COLO668 (cell line): ENCODE data around the gene ADD2.
"Not testable (repeated sequence)": the region's sequence is repeated elsewhere in the genome, so short reads cannot be mapped to it uniquely, and the experiment has no call there.

Source experiments
- DNase-seq: peaks from one replicate; lab custom pipeline; 2025; ENCODE audit not compliant: unreplicated experiment; lab: John Stamatoyannopoulos, UW

Gene ADD2, protein sequence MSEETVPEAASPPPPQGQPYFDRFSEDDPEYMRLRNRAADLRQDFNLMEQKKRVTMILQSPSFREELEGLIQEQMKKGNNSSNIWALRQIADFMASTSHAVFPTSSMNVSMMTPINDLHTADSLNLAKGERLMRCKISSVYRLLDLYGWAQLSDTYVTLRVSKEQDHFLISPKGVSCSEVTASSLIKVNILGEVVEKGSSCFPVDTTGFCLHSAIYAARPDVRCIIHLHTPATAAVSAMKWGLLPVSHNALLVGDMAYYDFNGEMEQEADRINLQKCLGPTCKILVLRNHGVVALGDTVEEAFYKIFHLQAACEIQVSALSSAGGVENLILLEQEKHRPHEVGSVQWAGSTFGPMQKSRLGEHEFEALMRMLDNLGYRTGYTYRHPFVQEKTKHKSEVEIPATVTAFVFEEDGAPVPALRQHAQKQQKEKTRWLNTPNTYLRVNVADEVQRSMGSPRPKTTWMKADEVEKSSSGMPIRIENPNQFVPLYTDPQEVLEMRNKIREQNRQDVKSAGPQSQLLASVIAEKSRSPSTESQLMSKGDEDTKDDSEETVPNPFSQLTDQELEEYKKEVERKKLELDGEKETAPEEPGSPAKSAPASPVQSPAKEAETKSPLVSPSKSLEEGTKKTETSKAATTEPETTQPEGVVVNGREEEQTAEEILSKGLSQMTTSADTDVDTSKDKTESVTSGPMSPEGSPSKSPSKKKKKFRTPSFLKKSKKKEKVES

DNA sequence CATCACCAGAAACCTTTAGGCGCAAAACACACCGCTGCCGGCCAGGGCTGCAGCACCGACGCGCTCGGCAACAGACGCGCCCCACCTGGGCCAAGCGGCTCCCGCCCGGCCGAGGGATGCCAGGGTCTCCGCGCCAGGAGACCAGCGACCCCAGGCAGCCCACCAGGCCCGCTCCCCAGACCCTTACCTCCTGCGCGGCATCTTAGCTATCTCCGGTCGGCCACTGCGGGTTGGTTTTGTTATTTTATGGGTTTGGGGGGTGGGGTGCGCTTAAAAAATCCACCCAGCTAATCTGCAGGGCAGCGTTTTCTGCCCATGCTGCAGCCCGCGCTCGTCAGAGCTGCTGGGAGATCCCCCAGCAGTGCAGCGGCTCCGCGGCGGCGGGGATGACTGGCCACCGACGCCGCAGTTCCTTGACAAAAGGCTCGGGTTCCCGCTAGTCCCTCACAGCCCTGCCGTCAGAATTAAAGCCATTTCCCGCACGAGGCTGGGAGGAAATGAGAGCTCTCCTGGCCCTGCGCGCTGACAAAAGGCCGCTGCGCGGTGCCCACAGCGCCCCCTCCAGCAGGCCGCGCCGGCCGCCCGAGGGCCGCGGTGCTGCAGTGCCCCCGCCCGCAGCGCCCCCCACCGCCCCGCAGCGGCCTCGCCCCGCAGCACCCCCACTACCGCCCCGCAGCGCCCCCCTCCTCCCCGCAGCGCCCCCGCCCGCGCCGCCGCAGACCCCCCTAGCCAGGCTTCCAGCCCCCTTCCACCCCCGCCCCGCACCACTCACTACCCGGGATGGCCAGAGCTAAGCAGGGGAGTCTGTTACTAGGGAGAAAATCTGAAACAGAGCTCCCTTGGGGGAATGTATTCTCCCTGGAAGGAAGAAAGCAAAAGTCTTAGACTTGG lies at the start of gene ADD2:
Gene ADD2, minus strand, starts transcription at position 502 of the 891 bp plus-strand sequence. CDS start 61,792 bp downstream, outside the sequence.
- DNase-seq: peak; percentile 83

DNA sequence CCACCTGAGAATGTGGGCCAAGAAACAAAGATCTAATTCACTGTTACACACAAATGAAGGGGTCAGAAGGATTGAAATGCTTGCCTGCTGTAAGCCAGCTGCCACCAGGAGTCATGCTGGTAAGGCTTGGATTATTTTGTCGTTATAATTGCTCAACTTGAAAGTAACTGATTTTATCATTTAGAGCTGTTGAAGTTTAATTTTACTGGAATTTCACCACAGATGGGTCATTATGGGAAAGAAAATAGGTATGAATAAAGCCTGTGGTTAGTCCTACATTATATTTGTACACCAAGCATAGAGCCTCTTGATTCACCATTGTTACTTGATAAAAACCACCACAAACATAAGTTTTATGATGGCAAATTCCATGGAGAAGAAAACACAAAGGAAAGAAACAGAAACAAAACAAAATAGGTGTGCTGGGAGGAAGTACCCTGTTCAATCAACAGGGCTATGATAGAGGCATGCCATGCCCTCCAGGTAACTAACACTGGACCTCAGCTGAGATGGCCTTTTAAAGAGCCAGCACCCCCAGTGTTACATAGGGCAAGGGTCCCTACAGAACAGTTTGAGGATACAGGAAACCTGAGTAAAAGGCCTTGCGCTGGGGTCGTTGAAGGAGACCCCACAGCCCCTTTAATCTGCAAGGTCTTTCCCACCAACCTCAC lies 49.4 kb upstream of the ADD2 start:
- no peak for DNase-seq

GRCh38 chr2:70816726-70817125 lies 48.7 kb upstream of the ADD2 start:
- DNase-seq: no peak

- DNase-seq: no peak
These were observed 41.3 kb upstream of the ADD2 start for GRCh38 chr2:70808983-70809958.

- DNase-seq: no peak
These were observed 39.8 kb upstream of the ADD2 start for GRCh38 chr2:70807828-70808118.

DNA sequence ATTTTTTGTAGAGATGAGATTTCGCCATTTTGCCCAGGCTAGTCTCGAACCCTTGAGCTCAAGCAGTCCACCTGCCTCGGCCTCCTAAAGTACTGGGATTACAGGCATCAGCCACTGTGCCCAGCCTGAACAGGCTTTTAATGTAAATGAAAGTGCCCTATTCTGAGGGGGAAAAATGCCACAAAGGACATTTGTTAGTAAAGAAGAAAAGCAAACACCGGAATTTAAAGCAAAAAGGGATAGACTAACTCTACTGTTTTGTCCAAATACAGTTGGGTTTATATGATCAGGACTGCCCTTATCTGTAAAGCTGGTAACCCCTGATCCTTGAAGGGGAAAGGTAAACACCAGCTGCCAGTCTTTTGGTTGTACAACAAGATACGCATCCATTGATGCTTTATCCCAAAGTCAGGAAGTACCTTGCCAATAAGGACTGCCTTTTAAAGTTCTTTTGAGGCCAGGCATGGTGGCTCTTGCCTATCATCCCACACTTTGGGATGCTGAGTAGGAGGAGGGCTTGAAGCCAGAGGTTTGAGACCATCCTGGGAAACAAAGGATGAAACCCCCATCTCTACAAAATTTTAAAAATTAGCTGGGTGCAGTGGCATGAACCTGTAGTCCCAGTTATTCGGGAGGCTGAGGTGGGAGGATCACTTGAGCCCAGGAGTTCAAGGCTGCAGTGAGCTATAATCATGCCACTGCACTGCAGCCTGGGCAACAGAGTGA lies 39.3 kb upstream of the ADD2 start:
- DNase-seq: no peak

GRCh38 chr2:70806620-70807019 lies 38.6 kb upstream of the ADD2 start:
- no peak for DNase-seq

DNA sequence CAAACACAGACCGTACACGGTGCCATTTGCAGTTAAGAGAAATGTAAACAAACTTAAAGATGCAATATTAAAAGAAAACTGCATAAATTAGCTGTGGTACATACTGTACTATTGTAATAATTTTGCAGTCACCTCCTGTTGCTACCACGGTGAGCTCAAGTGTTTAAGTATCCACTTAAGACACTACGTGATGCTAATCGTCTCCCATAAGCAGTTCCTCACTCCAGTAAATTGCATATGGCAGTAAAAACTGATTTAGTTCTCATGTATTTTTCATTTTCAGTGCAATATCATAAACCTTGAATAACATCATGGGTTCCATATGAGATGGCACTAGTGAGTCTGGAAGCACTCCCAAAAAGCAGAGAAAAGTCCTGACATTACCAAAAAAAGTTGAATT lies 38.0 kb upstream of the ADD2 start:
- no peak for DNase-seq

DNA sequence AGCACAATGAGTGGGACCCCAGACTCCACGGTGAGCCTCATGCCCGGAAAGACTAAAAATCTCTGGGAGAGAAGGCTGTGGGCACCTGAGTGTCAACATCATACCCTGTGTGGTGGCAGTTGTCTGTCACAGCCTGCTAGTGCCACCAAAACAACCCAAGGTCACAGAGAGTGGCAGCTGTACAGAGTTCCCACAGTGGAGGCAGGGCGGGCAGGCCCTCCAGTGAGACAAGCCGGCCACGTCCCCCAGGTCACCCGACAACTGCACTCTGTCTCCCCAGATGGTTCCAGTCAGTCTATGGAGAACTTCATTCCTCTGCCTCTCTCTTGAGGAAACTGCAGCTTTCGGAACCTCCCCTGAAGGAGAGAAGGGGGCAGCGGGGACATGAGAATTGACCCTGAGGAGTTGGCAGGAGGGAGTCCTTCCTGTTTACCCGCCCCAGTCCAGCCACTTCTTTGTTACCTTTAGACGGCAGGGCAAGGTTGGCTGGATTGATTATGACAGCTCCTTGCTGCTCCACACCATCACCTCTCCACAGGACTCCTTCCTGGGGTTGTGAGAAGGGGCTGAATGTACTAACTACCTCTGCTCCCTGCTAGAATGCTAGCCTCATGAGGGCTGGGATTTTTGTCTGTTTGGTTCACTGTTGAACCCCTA lies 33.7 kb upstream of the ADD2 start:
- DNase-seq: no peak

GRCh38 chr2:70799706-70800105 lies 31.7 kb upstream of the ADD2 start:
- no peak for DNase-seq

DNA sequence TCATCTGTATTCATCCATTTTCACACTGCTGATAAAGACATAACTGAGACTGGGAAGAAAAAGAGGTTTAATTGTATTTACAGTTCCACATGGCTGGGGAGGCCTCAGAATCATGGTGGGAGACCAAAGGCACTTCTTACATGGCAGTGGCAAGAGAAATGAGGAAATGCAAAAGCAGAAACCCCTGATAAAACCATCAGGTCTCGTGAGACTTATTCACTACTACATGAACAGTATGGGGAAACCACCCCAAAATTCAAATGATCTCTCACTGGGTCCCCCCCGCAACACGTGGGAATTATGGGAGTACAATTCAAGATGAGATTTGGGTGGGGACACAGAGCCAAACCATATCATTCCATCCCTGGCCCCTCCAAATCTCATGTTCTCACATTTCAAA lies 30.0 kb upstream of the ADD2 start:
- DNase-seq: not testable (repeated sequence)

GRCh38 chr2:70797506-70797905 lies 29.5 kb upstream of the ADD2 start:
- DNase-seq: no peak

GRCh38 chr2:70796262-70796661 lies 28.3 kb upstream of the ADD2 start:
- DNase-seq: no peak

DNA sequence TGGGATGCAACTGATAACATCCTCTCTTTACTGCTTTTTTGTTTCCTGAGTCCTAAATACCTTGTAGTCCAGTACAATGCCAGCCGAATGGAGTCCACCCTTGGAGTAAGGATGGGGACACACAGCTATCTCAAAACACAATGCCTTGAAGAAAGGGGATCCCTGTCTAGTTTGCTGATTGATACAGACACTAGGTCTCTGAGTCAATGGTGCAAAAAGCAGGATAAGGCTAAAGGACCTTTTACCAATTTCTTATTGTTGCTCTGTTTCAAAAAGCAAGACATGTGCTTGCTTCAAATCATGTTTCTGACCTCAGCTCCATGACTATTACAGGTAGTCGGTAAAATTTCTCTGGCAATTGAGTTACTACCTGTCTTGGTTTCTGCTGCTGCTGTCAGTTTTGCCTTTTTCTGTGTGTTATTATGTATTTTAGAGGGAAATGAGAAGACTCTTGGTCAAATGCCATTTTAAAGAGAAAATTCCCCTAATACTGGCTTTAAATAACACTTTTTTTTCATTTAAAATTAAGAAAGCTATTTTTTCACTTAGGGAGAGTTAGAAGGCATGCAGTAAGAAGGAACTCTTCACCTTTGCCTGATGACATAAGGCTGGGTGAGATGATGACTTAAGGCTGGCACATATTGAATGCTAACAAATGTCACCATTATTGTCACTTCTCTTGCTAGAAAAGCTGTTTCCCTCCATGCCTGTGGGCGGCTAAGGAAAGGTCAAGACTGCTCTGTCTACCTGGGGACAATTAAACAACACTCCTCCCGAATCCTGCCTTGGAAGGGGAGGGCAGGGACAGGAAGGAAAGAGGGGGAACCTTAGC lies 27.4 kb upstream of the ADD2 start:
- DNase-seq: no peak

- no peak for DNase-seq
These were observed 25.4 kb upstream of the ADD2 start for GRCh38 chr2:70793450-70793849.

GRCh38 chr2:70790136-70790828 lies 22.3 kb upstream of the ADD2 start, which contains the start of gene FIGLA:
FIGLA (minus strand) TSS chr2:70790643; CDS start chr2:70790638, 5 bp downstream.
- peak; percentile 47 for DNase-seq
